A549 (cell line): Measurements from ENCODE around the gene SPAG5. TPM values are rescaled to one million over a fixed set of nuclear protein-coding genes. Genes with fewer than 3 reads are reported as not detected.

Experiments used
- ATAC-seq, 2 experiments: fragments of 200-7000 bp in 1 of 2; fragments of >200 bp in 1 of 2; cut with Nextera tagmentation in 1 of 2; cut with Tn5 transposase in 1 of 2; 3 replicates each; pipeline versions ENCODE4 v1.8.0 to v1.9.1; 2018 to 2020; ENCODE audit warnings: mild to moderate bottlenecking in 1 of 2, moderate library complexity in 1 of 2
- CTCF ChIA-PET: fragments of 300-600 bp; sonication (Branson Sonifier 250); formaldehyde crosslinking; extraction: SDS; loops from one replicate; lab custom pipeline; 2021; ENCODE audit warnings: antibody characterized with exemption, inconsistent platforms; lab: Yijun Ruan, JAX
- POLR2A ChIA-PET: fragments of 350-600 bp; formaldehyde crosslinking; extraction: SDS; loops from one replicate; lab custom pipeline; 2021; ENCODE audit warnings: antibody characterized with exemption, inconsistent platforms; lab: Yijun Ruan, JAX
- DNase-seq, 2 experiments: peaks; one replicate each; pipeline versions ENCODE4 v3.0.0 to v3.0.0-alpha.2; 2011 to 2016; ENCODE audit warnings: low read depth in 1 of 2, low spot score in 1 of 2
- FAIRE-seq: peaks from 2 replicates; lab custom pipeline; 2011; peaks lifted over from hg19 to GRCh38; lab: Jason Lieb, UNC
- H3K27ac ChIP-seq, 2 experiments: fragments of >200 bp; sonication (Bioruptor Twin); formaldehyde crosslinking; 3 replicates each; pipeline ENCODE4 v1.5.1; 2016 to 2017
- H3K4me1 ChIP-seq: fragments of >200 bp; sonication (Bioruptor Twin); formaldehyde crosslinking; 3 replicates; pipeline ENCODE4 v1.6.1; 2016
- H3K4me2 ChIP-seq: fragments of >200 bp; sonication (Bioruptor Twin); formaldehyde crosslinking; 3 replicates; pipeline ENCODE4 v1.6.1; 2016
- H3K4me3 ChIP-seq: fragments of >200 bp; sonication (Bioruptor Twin); formaldehyde crosslinking; 3 replicates; pipeline ENCODE4 v1.5.1; 2016
- H3K9me3 ChIP-seq: fragments of >200 bp; sonication (Bioruptor Twin); formaldehyde crosslinking; 3 replicates; pipeline ENCODE4 v1.6.1; 2016
- CHD4 ChIP-seq: fragments of 200-600 bp; sonication (generic); IDR thresholded peaks from 2 replicates; pipeline ENCODE4 v1.6.1; 2016; ENCODE audit warnings: antibody characterized with exemption, mild to moderate bottlenecking, borderline replicate concordance
- EHMT2 ChIP-seq: fragments of 200-600 bp; sonication (generic); IDR thresholded peaks from 2 replicates; pipeline ENCODE4 v1.6.1; 2016; ENCODE audit warnings: antibody characterized with exemption, low read depth, mild to moderate bottlenecking, moderate library complexity
- ESRRA ChIP-seq: fragments of 150-350 bp; IDR thresholded peaks from 2 replicates; pipeline ENCODE4 v1.6.1; 2014; ENCODE audit warnings: mild to moderate bottlenecking, low read length, borderline replicate concordance
- FOSB ChIP-seq: fragments of 250-450 bp; sonication (Bioruptor Pico); IDR thresholded peaks from 2 replicates; pipeline ENCODE4 v1.5.0; 2020; ENCODE audit warnings: mild to moderate bottlenecking, moderate library complexity
- FOSL2 ChIP-seq, 2 experiments: fragments of 450-650 bp in 1 of 2; fragments of >200 bp in 1 of 2; sonication (Bioruptor Twin) in 1 of 2; formaldehyde crosslinking; IDR thresholded peaks; 2 replicates each; pipeline versions ENCODE4 v1.5.0 to v1.6.1; 2016 to 2020; ENCODE audit warnings: mild to moderate bottlenecking in 1 of 2, moderate library complexity in 1 of 2
- HES2 ChIP-seq: fragments of >200 bp; sonication (Bioruptor Twin); formaldehyde crosslinking; IDR thresholded peaks from 2 replicates; pipeline ENCODE4 v1.6.1; 2016
- JUN ChIP-seq, 2 experiments: fragments of >200 bp; sonication (Bioruptor Twin); formaldehyde crosslinking; IDR thresholded peaks; 2 replicates in 1 of 2; 3 replicates in 1 of 2; pipeline ENCODE4 v1.6.1; 2016 to 2017
- JUNB ChIP-seq: fragments of >200 bp; sonication (Bioruptor Twin); formaldehyde crosslinking; IDR thresholded peaks from 2 replicates; pipeline ENCODE4 v1.6.1; 2016
- KDM5A ChIP-seq: fragments of 200-600 bp; sonication (generic); IDR thresholded peaks from 2 replicates; pipeline ENCODE4 v1.6.1; 2016; ENCODE audit warnings: antibody characterized with exemption, mild to moderate bottlenecking
- MYC ChIP-seq: IDR thresholded peaks from 2 replicates; pipeline ENCODE4 v1.6.1; 2012; ENCODE audit warnings: mild to moderate bottlenecking, inconsistent platforms, low read length, improper control_type of control experiment, borderline replicate concordance
- PBX3 ChIP-seq: IDR thresholded peaks from 2 replicates; pipeline ENCODE4 v1.6.1; 2012
- RCOR1 ChIP-seq: fragments of 150-350 bp; IDR thresholded peaks from 2 replicates; pipeline ENCODE4 v1.6.1; 2014; ENCODE audit warnings: antibody characterized with exemption, low read length, low read depth
- RFX5 ChIP-seq: fragments of 450-650 bp; IDR thresholded peaks from 2 replicates; pipeline ENCODE4 v1.7.1; 2014; ENCODE audit warnings: antibody characterized with exemption, mild to moderate bottlenecking, moderate library complexity
- RNF2 ChIP-seq: fragments of 200-600 bp; sonication (generic); IDR thresholded peaks from 2 replicates; pipeline ENCODE4 v1.6.1; 2016; ENCODE audit warnings: low read depth, mild to moderate bottlenecking, antibody characterized with exemption, moderate library complexity, borderline replicate concordance
- SREBF2 ChIP-seq: fragments of 450-650 bp; IDR thresholded peaks from 2 replicates; pipeline ENCODE4 v1.6.1; 2014; ENCODE audit warnings: mild to moderate bottlenecking, moderate library complexity
- TP53 ChIP-seq: fragments of 250-450 bp; sonication (Bioruptor Pico); IDR thresholded peaks from 2 replicates; pipeline ENCODE4 v1.5.0; 2021; ENCODE audit warnings: mild to moderate bottlenecking, moderate library complexity
- ZC3H11A ChIP-seq: fragments of 450-650 bp; IDR thresholded peaks from 2 replicates; pipeline ENCODE4 v1.6.1; 2014; ENCODE audit warnings: antibody characterized with exemption, mild to moderate bottlenecking
- WGBS: methylation state at CpG from one replicate; pipeline ENCODE4 v1.1.6; 2017; ENCODE audit errors: missing lambda C conversion rate; 5-methylcytosine and 5-hydroxymethylcytosine counted together
- polyA plus RNA-seq, 4 experiments: library from polyadenylated mRNA; depleted of rRNA in 3 of 4; stranded (reverse); fragments of >200 nt; fragmentation: RNase III in 1 of 4; extraction: RNeasy Plus Mini Kit Qiagen cat#74134 plus additional on column Dnase treatment in 1 of 4; gene quantifications; 2 replicates in 3 of 4; 3 replicates in 1 of 4; pipeline ENCODE4 v1.2.3, GENCODE V29; 2011 to 2017

Gene SPAG5
- polyA plus RNA-seq, 2 of the 4 experiments (the other 2 are of a cell fraction): 111 TPM

DNA sequence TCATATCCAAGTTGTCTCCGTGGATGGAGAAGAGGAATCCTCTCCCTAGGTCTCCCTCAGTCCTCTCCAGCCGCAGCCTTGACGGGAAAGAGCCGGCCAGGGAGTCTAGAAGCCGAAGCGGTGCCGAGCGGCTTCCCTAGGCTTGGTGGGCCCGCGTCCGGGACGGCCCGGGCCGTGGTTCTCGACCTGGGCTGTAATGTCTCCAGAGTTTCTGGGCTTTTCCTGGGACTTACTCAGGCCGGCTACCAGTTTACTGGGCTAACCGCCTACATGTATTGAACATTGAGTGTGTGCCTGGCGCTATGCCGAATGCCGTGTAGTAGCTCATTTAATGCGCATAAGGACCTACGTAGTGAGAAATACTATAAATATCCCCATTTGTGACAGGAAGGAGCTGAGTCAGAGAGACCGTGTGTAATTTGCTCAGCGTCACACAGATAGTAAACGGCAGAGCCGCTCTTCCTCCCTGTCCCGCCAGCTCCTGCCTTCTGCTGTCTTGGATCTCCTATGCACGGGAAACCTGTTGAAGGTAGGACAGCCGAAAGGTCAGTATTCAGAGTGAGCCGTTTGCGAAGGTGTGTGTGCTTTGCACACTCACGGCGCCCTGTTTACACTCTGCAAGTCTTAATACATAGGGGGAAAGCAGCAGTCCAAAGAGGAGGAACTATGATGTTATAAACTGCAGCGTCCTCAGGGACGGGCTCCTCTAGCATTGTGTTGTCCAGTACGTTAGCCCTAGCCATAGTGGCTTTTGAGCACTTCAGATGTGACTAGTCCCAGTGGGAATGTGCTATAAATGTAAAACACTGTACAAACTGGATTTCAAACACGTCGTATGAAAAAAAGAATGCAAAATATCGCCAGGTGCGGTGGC, 723 bp upstream of the SPAG5 start:
- DNase-seq: peak; percentile 72 to 83
- peak overlapping the region; percentile 79 for H3K4me3 ChIP-seq
- CTCF ChIA-PET: interaction anchor here (0.7 to 3.1 kb wide), 5 partner anchors 8 to 141 kb away, joined by 3 to 20 read pairs (median 3); partner anchors contain the start of gene BLTP2
- peaks cover 17% of the 10 kb centered on the region for H3K4me1 ChIP-seq
- TF ChIP-seq JUN (IDR thresholded peaks at IDR 0.05) (peak in 1 of 2 experiments; percentile 39; a peak in 1 of 5 replicates), ESRRA (no peak), HES2 (no peak), FOSL2 (IDR thresholded peaks at IDR 0.05) (no peak), FOSL2 (CRISPR knock-in tag; IDR thresholded peaks at IDR 0.05) (peak; percentile 47), RNF2 (no peak), SREBF2 (no peak), EHMT2 (no peak), TP53 (CRISPR knock-in tag) (0 out of 2 replicates have a peak, but pooled peaks have one; percentile 25), RFX5 (no peak), PBX3 (no peak), KDM5A (no peak)
- H3K27ac ChIP-seq: peak overlapping the region; percentile 55 to 88
- POLR2A ChIA-PET: interaction anchor here (0.9 to 1.1 kb wide), 4 partner anchors 12 to 120 kb away, joined by 3 to 4 read pairs (median 4); partner anchors contain the start of genes BLTP2, PIGS and RPL23A
- no peak for FAIRE-seq
- H3K4me2 ChIP-seq: peak overlapping the region; percentile 78
- 12% methylated on average over 40 of the region's 40 CpGs for WGBS
- no peaks in the 10 kb centered on the region for H3K9me3 ChIP-seq
- ATAC-seq: peak; percentile 79 to 83

DNA sequence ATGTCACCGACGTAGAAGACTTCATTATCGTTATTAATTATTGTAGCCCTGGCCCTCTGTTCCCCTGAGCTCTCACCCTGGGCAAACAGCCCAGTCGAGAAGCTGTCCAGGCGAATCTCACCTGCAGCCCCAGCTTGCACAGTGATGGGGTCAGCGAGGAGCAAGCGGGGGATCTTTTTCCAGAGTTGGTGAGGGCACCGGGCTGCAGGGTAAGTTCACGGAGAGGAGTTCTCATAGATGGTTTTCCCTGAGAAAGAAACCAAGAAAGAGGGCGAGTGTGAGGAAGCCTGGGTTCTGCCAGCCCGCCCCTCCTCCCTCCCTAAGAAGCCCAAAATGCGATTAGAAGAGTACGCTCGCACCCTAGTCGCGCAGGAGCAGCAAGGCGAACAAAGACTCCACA, 436 bp downstream of the SPAG5 start:
- Histone ChIP-seq H3K4me2 (peak overlapping the region; percentile 78), H3K4me1 (peaks cover 17% of the 10 kb centered on the region), H3K4me3 (peak overlapping the region; percentile 79), H3K27ac (peak overlapping the region; percentile 79 to 88), H3K9me3 (no peaks in the 10 kb centered on the region)
- no peak for TF ChIP-seq ZC3H11A
- TF ChIP-seq CHD4: no peak
- no peak for TF ChIP-seq RCOR1
- CTCF ChIA-PET: interaction anchor here (0.9 to 1.7 kb wide), 10 partner anchors 9 to 104 kb away, joined by 3 to 7 read pairs (median 4); partner anchors contain the start of genes ALDOC and BLTP2
- WGBS: 3% methylated on average over 17 of the region's 17 CpGs
- FAIRE-seq (no peak), ATAC-seq (peak; percentile 1 to 22; a peak in 3 of 6 replicates), DNase-seq (peak in 1 of 2 experiments; percentile 25)
- POLR2A ChIA-PET: no interaction called here

DNA sequence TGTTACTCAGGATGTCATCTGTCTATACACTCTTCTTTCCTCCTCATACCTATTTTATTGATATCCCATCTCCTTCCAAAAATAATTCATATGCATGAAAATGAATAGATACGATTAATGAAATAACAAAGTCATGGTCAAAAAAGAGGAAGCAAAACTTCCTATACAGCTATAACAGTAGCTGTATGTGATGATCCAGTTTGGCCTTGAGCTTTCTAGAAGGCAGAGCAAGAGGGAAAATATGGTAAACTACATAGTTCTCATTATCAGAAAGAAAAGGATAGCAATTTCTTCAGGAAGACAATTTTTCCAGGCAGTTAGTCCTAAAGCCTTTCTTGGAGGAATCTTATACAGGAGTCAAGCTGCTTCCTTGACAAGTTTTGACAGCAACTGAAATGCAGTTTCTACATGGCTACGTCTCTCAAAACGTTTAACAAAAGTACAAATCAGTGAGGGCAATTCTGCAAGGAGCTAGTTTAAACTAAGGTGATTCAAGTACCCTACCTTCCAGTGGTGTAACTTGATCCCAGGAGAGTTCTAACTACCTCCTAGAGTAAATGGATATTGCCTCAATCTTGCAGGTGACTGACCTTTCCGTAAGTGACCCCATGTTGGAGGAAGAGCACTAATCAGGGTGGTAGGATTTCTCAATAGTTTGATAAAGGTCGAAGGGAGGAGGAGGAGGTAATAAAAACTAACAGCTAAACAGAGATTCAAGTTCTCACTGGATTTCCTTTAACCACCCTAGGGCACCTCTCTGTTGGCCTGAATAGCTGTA, 1.0 kb downstream of the SPAG5 start:
- POLR2A ChIA-PET: no interaction called here
- H3K27ac ChIP-seq: peak overlapping the region; percentile 79 to 88

More for the DNA sequence above, 1.0 kb downstream of the SPAG5 start:
- no peaks in the 10 kb centered on the region for H3K9me3 ChIP-seq
- H3K4me3 ChIP-seq: peak overlapping the region; percentile 79
- ATAC-seq (no peak), FAIRE-seq (no peak), DNase-seq (no peak)
- WGBS: 38% methylated on average over 5 of the region's 5 CpGs
- H3K4me2 ChIP-seq: peak overlapping the region; percentile 78
- peaks cover 17% of the 10 kb centered on the region for H3K4me1 ChIP-seq
- CTCF ChIA-PET: interaction anchor here (0.9 to 1.7 kb wide), 8 partner anchors 12 to 104 kb away, joined by 3 to 7 read pairs (median 4); partner anchors contain the start of gene ALDOC
- TF ChIP-seq FOSB (no peak), MYC (no peak), JUNB (no peak)
- TF ChIP-seq, all 56 proteins: peak for 0
